ENCODE data around the gene DNAJC21.

DNAJC21 gene

GRCh38 chr5:34929134-34929719 is at the start of gene DNAJC21:
Gene DNAJC21 (plus strand): TSS chr5:34929559. CDS start chr5:34929820, 261 bp downstream.
- H3K27ac Mint-ChIP-seq: peak within 1 kb of the TSS; percentile 88 to 97 (median 95)
- peak within 1 kb of the TSS; percentile 94 to 98 (median 96) for H3K4me3 Mint-ChIP-seq
- no peaks in the 10 kb centered on the region for H3K27me3 Mint-ChIP-seq (ENCODE audit: low read depth)
- no peaks in the 10 kb centered on the region for H3K9me3 Mint-ChIP-seq
- peaks cover 24% of the 10 kb centered on the region for H3K4me1 Mint-ChIP-seq
- peaks cover 36% of the 10 kb centered on the region for H3K36me3 Mint-ChIP-seq (ENCODE audit: low read depth)
- no peak for TF ChIP-seq CTCF (IDR thresholded peaks at IDR 0.05; ENCODE audit: unreplicated experiment in 3 of 3)

DNA sequence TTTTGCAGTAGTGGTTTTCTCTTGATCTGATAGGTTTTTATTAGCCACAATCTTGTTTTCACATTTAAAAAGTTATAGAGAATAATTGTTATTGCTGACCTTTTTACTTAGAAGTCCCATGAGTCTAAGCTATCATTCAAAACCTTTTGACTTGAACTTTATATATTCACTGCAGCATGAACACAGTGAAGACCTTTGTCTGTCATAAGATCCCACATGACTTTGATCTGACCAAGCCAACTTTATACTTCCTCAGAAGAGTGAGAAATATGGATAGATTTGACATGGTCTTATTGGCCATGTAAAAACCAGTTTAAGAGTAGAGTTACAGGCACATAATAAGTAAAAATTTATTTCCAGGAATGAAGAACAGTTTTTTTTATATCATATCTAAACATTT is 48.1 kb upstream of the DNAJC21 start:
- no peak for TF ChIP-seq CTCF (IDR thresholded peaks at IDR 0.05; ENCODE audit: unreplicated experiment in 3 of 3)
- no peaks in the 10 kb centered on the region for H3K4me1 Mint-ChIP-seq
- peaks cover 10% of the 10 kb centered on the region for H3K9me3 Mint-ChIP-seq
- H3K27me3 Mint-ChIP-seq (ENCODE audit: low read depth): no peaks in the 10 kb centered on the region
- no peak overlapping the region for H3K27ac Mint-ChIP-seq
- H3K36me3 Mint-ChIP-seq (ENCODE audit: low read depth): peaks cover 7% of the 10 kb centered on the region
- no peak overlapping the region for H3K4me3 Mint-ChIP-seq

- H3K4me3 Mint-ChIP-seq: no peak overlapping the region
- TF ChIP-seq CTCF (IDR thresholded peaks at IDR 0.05; ENCODE audit: unreplicated experiment in 3 of 3): no peak
- H3K27ac Mint-ChIP-seq: no peak overlapping the region
- no peaks in the 10 kb centered on the region for H3K36me3 Mint-ChIP-seq (ENCODE audit: low read depth)
- no peaks in the 10 kb centered on the region for H3K27me3 Mint-ChIP-seq (ENCODE audit: low read depth)
- no peaks in the 10 kb centered on the region for H3K4me1 Mint-ChIP-seq
- H3K9me3 Mint-ChIP-seq: no peaks in the 10 kb centered on the region
Measured at GRCh38 chr5:34886392-34887119, 42.8 kb upstream of the DNAJC21 start.

DNA sequence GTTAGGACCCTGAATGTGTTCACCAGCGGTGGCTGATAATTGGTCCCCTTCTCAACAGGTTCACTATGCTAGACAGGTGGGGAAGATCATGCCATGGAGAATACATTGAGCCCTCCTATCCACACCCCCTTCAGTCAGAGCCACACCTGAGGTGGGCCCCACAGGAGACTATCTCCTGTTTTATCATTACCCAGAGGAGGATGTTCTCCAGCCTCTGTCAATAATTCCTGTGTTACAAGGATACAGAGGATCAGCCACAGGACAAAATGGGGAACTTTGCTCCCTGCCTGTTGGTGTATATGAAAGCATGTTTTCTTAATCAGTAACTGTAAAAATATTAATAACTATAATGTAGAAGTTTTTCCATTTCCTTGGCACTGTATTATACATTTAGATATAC is 40.0 kb upstream of the DNAJC21 start:
- no peak for TF ChIP-seq CTCF (IDR thresholded peaks at IDR 0.05; ENCODE audit: unreplicated experiment in 3 of 3)
- Mint-ChIP-seq H3K27me3 (ENCODE audit: low read depth) (no peaks in the 10 kb centered on the region), H3K9me3 (no peaks in the 10 kb centered on the region), H3K36me3 (ENCODE audit: low read depth) (no peaks in the 10 kb centered on the region), H3K27ac (no peak overlapping the region), H3K4me1 (peaks cover 6% of the 10 kb centered on the region), H3K4me3 (no peak overlapping the region)

GRCh38 chr5:34891981-34892380 is 37.4 kb upstream of the DNAJC21 start:
- H3K9me3 Mint-ChIP-seq: no peaks in the 10 kb centered on the region
- H3K4me1 Mint-ChIP-seq: peaks cover 11% of the 10 kb centered on the region

More at GRCh38 chr5:34891981-34892380, 37.4 kb upstream of the DNAJC21 start:
- Mint-ChIP-seq H3K36me3 (ENCODE audit: low read depth) (no peaks in the 10 kb centered on the region), H3K27ac (peak overlapping the region; percentile 42 to 77 (median 51)), H3K27me3 (ENCODE audit: low read depth) (no peaks in the 10 kb centered on the region), H3K4me3 (no peak overlapping the region)
- TF ChIP-seq CTCF (IDR thresholded peaks at IDR 0.05; ENCODE audit: unreplicated experiment in 3 of 3): no peak

Data from nephron (organoid).